ENCODE data around the gene FBXL4. TPM values are rescaled to one million over a fixed set of nuclear protein-coding genes. Genes with fewer than 3 reads are reported as not detected.

The FBXL4 gene
- total and polyA plus RNA-seq, 10 of the 15 experiments (the other 5 are each of a cell fraction or from before 2014, with no cell fraction given), result 2.9 to 16.9 (median 7.2) TPM

DNA sequence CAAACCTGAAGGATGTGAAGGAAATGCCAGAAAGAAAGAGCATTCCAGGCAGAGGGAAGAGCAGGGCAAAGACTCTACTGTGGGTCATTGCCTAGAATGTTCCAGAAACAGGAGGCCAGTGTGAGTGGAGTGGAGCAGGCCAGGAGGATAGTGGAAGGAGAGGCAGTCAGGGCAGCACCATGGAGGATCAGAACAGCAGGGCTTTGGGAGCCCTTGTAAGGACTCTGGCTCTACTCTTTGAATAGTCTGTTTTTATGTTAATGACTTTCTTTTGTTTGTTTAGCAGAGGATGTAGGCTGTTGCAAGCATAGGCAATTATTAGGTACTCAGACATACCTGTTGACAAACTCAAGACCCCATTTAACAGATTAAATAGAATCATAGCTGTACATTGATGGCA, 23.6 kb upstream of the FBXL4 start:
- intact Hi-C loops (cut with micrococcal nuclease; ENCODE audit: unreplicated experiment), result no loop called here
- FAIRE-seq, result no peak
- Histone ChIP-seq H3K4me2 (ENCODE audit: control insufficient read depth, insufficient read depth) (no peak overlapping the region), H4K20me1 (ENCODE audit: control insufficient read depth, insufficient read depth) (no peaks in the 10 kb centered on the region), H3K4me1 (ENCODE audit: control insufficient read depth, insufficient read depth, low read length) (no peaks in the 10 kb centered on the region), H3K4me3 (no peak overlapping the region), H3K36me3 (ENCODE audit: control insufficient read depth in 2 of 2, insufficient read depth in 2 of 2, low read length in 1 of 2) (no peaks in the 10 kb centered on the region), H3K27me3 (replicated peaks in 1 of 2; ENCODE audit: control insufficient read depth in 2 of 2, insufficient read depth in 2 of 2, low read length in 1 of 2) (no peaks in the 10 kb centered on the region), H3K79me2 (ENCODE audit: control insufficient read depth, insufficient read depth, low read length) (no peaks in the 10 kb centered on the region), H3K9me3 (replicated peaks; ENCODE audit: control insufficient read depth, insufficient read depth, low read length) (no peaks in the 10 kb centered on the region), H2AFZ (ENCODE audit: control insufficient read depth, low read depth, low read length) (no peak overlapping the region), H3K9ac (ENCODE audit: control insufficient read depth, insufficient read depth, low read length) (no peak overlapping the region), H3K27ac (ENCODE audit: control insufficient read depth, insufficient read depth) (no peak overlapping the region)
- no TSS peak for BruUV-seq (replicated peaks)
- ChIA-PET RAD21 (ENCODE audit: unreplicated experiment) (no interaction called here), CTCF (no interaction called here), SMC1A (ENCODE audit: uncharacterized antibody, unreplicated experiment) (no interaction called here), POLR2A (no interaction called here)
- in situ Hi-C loops (cut with MboI), result no loop called here
- DNase-seq (ENCODE audit: low read depth, low spot score), result no peak
- ATAC-seq, result no peak
- TF ChIP-seq SREBF1 (IDR thresholded peaks at IDR 0.05; ENCODE audit: low read length) (no peak), CHD1 (IDR thresholded peaks at IDR 0.05; ENCODE audit: low read depth, low read length) (no peak), CHD2 (IDR thresholded peaks at IDR 0.05; ENCODE audit: borderline replicate concordance, low read depth, low read length) (no peak), EED (IDR thresholded peaks at IDR 0.05; ENCODE audit: low read depth) (no peak), SP1 (IDR thresholded peaks at IDR 0.05; ENCODE audit: low read depth, low read length) (no peak)

DNA sequence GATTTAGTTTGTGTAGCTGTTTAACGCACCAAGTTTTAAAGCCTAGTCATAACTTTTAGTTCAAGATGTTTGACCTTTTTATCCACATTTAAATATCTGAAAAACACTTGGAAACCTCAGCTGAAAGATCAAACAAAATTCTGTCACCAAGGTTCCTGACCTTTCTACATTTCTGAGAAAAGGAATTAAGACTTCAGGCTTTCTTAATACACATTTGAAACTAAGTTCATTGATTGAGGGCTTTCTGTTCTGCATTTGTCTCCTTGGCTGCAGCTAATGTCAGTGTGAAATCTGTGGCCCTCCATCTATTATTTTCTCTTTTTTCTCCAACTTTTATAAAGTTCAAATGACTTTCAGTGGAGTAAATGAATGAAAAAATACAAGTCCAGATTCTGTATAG, 22.7 kb upstream of the FBXL4 start:
- ChIA-PET SMC1A (ENCODE audit: uncharacterized antibody, unreplicated experiment) (interaction anchor here (0.9 kb wide), 1 partner anchor 16 kb away, joined by 3 read pairs; no protein-coding TSS in a partner anchor), POLR2A (no interaction called here), CTCF (no interaction called here), RAD21 (ENCODE audit: unreplicated experiment) (no interaction called here)
- no peaks in the 10 kb centered on the region for H3K4me1 ChIP-seq (ENCODE audit: control insufficient read depth, insufficient read depth, low read length)
- no peaks in the 10 kb centered on the region for H3K9me3 ChIP-seq (replicated peaks; ENCODE audit: control insufficient read depth, insufficient read depth, low read length)
- no peak overlapping the region for H3K9ac ChIP-seq (ENCODE audit: control insufficient read depth, insufficient read depth, low read length)
- H4K20me1 ChIP-seq (ENCODE audit: control insufficient read depth, insufficient read depth), result no peaks in the 10 kb centered on the region
- H3K27ac ChIP-seq (ENCODE audit: control insufficient read depth, insufficient read depth), result no peak overlapping the region
- DNase-seq (ENCODE audit: low read depth, low spot score), result no peak
- in situ Hi-C loops (cut with MboI), result no loop called here
- TF ChIP-seq SIX5 (IDR thresholded peaks at IDR 0.05; ENCODE audit: low read depth, low read length, severe bottlenecking), result no peak
- TF ChIP-seq ATF7 (IDR thresholded peaks at IDR 0.05; ENCODE audit: low read depth), result no peak
- TF ChIP-seq SPI1 (IDR thresholded peaks at IDR 0.05; ENCODE audit: borderline replicate concordance, insufficient read depth, low read depth, low read length), result peak; percentile 42; the same call in 1 of the 2 replicates
- TF ChIP-seq, protein P1, sequence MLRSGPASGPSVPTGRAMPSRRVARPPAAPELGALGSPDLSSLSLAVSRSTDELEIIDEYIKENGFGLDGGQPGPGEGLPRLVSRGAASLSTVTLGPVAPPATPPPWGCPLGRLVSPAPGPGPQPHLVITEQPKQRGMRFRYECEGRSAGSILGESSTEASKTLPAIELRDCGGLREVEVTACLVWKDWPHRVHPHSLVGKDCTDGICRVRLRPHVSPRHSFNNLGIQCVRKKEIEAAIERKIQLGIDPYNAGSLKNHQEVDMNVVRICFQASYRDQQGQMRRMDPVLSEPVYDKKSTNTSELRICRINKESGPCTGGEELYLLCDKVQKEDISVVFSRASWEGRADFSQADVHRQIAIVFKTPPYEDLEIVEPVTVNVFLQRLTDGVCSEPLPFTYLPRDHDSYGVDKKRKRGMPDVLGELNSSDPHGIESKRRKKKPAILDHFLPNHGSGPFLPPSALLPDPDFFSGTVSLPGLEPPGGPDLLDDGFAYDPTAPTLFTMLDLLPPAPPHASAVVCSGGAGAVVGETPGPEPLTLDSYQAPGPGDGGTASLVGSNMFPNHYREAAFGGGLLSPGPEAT (IDR thresholded peaks at IDR 0.05; ENCODE audit: low read depth), result no peak
- TF ChIP-seq, protein P2, sequence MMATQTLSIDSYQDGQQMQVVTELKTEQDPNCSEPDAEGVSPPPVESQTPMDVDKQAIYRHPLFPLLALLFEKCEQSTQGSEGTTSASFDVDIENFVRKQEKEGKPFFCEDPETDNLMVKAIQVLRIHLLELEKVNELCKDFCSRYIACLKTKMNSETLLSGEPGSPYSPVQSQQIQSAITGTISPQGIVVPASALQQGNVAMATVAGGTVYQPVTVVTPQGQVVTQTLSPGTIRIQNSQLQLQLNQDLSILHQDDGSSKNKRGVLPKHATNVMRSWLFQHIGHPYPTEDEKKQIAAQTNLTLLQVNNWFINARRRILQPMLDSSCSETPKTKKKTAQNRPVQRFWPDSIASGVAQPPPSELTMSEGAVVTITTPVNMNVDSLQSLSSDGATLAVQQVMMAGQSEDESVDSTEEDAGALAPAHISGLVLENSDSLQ (IDR thresholded peaks at IDR 0.05), result no peak
- TF ChIP-seq NR2C2 (IDR thresholded peaks at IDR 0.05; ENCODE audit: borderline replicate concordance, control insufficient read depth, insufficient read length, low read depth), result no peak
- no peak for TF ChIP-seq EED (IDR thresholded peaks at IDR 0.05; ENCODE audit: low read depth)
- TF ChIP-seq NR2F1 (conservative IDR thresholded peaks at IDR 0.05), result peak; percentile 92
- no peak for TF ChIP-seq GABPA (IDR thresholded peaks at IDR 0.05; ENCODE audit: low read depth)
- 25% methylated on average over 1 of the region's 1 CpG for WGBS (ENCODE audit: insufficient coverage, insufficient replicate concordance, low lambda C conversion rate, missing lambda C conversion rate)
- no peak for FAIRE-seq
- H3K4me3 ChIP-seq, result no peak overlapping the region
- H2AFZ ChIP-seq (ENCODE audit: control insufficient read depth, low read depth, low read length), result no peak overlapping the region
- H3K4me2 ChIP-seq (ENCODE audit: control insufficient read depth, insufficient read depth), result no peak overlapping the region
- H3K79me2 ChIP-seq (ENCODE audit: control insufficient read depth, insufficient read depth, low read length), result no peaks in the 10 kb centered on the region
- intact Hi-C loops (cut with micrococcal nuclease; ENCODE audit: unreplicated experiment), result no loop called here
- no peaks in the 10 kb centered on the region for H3K36me3 ChIP-seq (ENCODE audit: control insufficient read depth in 2 of 2, insufficient read depth in 2 of 2, low read length in 1 of 2)
- H3K27me3 ChIP-seq (replicated peaks in 1 of 2; ENCODE audit: control insufficient read depth in 2 of 2, insufficient read depth in 2 of 2, low read length in 1 of 2), result no peaks in the 10 kb centered on the region
- ATAC-seq, result 0 out of 3 replicates have a peak, but pooled peaks have one; percentile 20
- BruUV-seq (replicated peaks), result no TSS peak
